NCI-H345 treated with DMSO at 0.1 percent for 48 hours (cell line): ENCODE data around the gene MUSTN1.

Source experiments
- DNase-seq: peaks from one replicate; lab custom pipeline; 2025; ENCODE audit not compliant: unreplicated experiment; lab: John Stamatoyannopoulos, UW

Gene MUSTN1

GRCh38 chr3:52854013-52854412 lies 19.2 kb upstream of the MUSTN1 start:
- DNase-seq: no peak

- DNase-seq: no peak
These were observed 17.6 kb upstream of the MUSTN1 start for GRCh38 chr3:52852419-52852818.

- peak; percentile 5 for DNase-seq
These were observed 16.5 kb upstream of the MUSTN1 start for GRCh38 chr3:52851348-52851747.

- no peak for DNase-seq
These were observed 14.8 kb upstream of the MUSTN1 start for GRCh38 chr3:52849656-52850055.

GRCh38 chr3:52848617-52849016 lies 13.8 kb upstream of the MUSTN1 start:
- DNase-seq: no peak

GRCh38 chr3:52847726-52848125 lies 12.9 kb upstream of the MUSTN1 start:
- no peak for DNase-seq

GRCh38 chr3:52847241-52847640 lies 12.4 kb upstream of the MUSTN1 start:
- DNase-seq: no peak

- DNase-seq: no peak
These were observed 11.7 kb upstream of the MUSTN1 start for GRCh38 chr3:52846432-52846965.

GRCh38 chr3:52845691-52846431 lies 11.0 kb upstream of the MUSTN1 start:
- DNase-seq: no peak

- DNase-seq: no peak
These were observed 10.3 kb upstream of the MUSTN1 start for GRCh38 chr3:52845157-52845556.

GRCh38 chr3:52844290-52844975 lies 9.6 kb upstream of the MUSTN1 start:
- DNase-seq: no peak

GRCh38 chr3:52843881-52844280 lies 9.1 kb upstream of the MUSTN1 start:
- no peak for DNase-seq

- no peak for DNase-seq
These were observed 8.5 kb upstream of the MUSTN1 start for GRCh38 chr3:52843108-52843865.

GRCh38 chr3:52842424-52842823 lies 7.6 kb upstream of the MUSTN1 start:
- DNase-seq: no peak

GRCh38 chr3:52841981-52842340 lies 7.1 kb upstream of the MUSTN1 start:
- DNase-seq: no peak

- no peak for DNase-seq
These were observed 6.6 kb upstream of the MUSTN1 start for GRCh38 chr3:52841211-52841980.

GRCh38 chr3:52839892-52840545 lies 5.2 kb upstream of the MUSTN1 start:
- DNase-seq: no peak

- DNase-seq: no peak
These were observed 4.4 kb upstream of the MUSTN1 start for GRCh38 chr3:52839268-52839575.

GRCh38 chr3:52838561-52839267 lies 3.9 kb upstream of the MUSTN1 start:
- DNase-seq: no peak

- DNase-seq: no peak
These were observed 2.2 kb upstream of the MUSTN1 start for GRCh38 chr3:52836986-52837385.
